HG03457 (cell line): ENCODE results near the gene LMLN.
"Not testable (repeated sequence)": the region's sequence is repeated elsewhere in the genome, so short reads cannot be mapped to it uniquely, and the experiment has no call there.

ENCODE experiments used
- ATAC-seq: cut with Tn5 transposase; IDR thresholded peaks from one replicate; pipeline ENCODE4 v1.9.1; 2021; ENCODE audit warnings: moderate number of reproducible peaks; ENCODE audit not compliant: unreplicated experiment

LMLN gene

DNA sequence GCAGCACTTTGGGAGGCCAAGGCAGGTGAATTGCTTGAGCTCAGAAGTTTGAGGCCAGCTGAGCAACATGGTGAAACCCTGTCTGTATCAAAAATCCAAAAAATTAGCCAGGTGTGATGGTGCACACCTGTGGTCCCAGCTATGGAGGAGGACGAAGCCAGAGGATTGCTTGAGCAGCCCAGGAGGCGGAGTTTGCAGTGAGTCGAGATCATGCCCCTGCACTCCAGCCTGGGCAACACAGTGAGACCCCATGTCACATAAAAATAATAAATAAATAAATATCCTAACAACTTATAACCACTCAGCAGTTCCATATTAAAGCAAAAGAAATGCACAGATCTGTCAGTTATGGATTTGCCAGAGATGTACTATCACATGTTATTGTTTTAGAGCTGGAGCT, 62.6 kb downstream of the LMLN start:
- ATAC-seq, result no peak

DNA sequence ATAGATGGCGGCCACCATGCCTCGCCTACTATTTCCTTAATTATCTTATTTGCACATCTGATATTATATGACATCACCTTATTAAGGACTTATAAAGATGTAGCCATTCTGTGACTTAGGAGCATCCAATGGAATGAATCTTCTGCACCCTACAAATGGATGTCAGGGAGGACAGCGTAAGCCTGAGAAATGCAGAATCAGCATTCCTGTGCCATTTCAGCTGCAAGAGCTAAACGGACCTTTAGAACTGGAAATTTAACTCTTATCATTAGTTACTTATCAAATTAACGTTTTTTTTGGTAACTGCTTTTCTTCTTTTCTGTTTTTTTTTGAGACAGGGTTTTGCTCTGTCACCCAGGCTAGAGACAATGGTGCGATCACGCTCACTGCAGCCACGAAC, 65.6 kb downstream of the LMLN start:
- ATAC-seq, result no peak

DNA sequence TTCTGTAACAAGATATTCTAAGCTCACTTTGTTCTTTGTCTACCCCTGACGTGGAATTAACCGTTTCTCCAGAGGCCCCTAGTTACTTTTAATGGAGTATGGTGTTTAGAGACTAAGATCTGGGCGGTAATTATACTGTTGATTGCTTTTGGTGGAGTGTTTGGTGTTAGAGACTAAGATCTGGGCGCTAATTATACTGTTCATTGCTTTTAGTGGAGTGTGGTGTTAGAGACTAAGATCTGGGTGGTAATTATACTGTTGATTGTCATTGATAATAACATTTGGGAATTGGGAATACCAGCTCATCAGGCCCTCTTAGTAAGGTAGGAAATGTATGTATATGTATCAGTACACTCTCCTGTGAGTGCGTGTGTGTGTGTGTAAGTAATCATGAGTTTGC, 66.6 kb downstream of the LMLN start:
- ATAC-seq, result no peak

DNA sequence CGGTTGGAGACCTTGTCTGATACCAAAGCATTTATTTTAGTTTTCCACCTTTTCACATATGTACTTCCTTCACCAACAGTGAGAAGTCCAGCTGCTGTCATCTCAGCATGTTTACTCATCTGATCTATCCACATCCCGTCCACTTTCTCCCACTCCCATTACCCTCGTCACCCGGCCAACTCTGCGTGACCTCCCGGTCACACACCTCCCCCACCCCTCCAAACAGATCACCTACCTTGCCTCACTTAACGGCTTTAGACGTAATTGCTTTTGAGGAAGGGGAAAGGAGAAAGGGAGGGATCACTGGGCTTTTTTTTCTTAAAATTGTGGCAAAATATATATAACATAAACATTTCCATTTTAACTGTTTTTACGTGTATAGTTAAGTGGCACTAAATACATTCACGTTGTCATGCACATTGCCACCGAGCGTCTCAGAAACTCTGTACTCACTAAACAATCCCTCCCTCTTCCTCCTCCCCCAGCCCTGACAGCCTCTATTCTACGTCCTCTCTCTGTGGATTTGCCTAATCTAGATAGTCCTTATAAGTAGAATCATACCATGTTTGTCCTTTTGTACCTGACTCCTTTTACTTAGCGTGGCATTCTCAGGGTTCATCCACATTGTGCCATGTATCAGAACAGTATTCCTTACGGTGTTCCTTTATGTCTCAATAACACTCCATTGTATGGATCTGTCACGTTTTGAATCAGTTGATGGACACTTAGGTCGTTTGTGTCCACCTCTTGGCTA, 67.2 kb downstream of the LMLN start:
- ATAC-seq, result no peak

DNA sequence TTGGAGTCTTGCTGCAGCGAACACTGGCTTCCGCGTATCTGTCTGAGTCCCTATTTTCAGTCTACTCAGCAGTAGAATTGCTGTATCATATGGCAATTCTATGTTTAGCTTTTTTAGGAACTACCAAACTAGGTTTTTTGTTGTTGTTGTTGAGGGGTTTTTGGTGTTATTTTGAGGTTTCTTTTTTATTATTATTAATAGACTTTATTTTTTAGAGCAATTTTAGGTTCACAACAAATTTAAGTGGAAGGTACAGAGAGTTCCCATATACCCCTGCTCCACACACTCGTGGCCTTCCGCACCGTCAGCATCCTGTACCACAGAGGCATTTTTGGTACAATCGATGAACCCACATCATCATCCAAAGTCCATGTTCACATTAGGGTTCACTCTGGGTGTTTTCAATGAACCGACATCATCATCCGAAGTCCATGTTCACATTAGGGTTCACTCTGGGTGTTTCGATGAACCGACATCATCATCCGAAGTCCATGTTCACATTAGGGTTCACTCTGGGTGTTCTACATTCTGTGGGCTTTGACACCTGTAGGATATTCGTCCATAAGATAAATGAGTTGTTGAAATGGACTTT, 67.9 kb downstream of the LMLN start:
- no peak for ATAC-seq

DNA sequence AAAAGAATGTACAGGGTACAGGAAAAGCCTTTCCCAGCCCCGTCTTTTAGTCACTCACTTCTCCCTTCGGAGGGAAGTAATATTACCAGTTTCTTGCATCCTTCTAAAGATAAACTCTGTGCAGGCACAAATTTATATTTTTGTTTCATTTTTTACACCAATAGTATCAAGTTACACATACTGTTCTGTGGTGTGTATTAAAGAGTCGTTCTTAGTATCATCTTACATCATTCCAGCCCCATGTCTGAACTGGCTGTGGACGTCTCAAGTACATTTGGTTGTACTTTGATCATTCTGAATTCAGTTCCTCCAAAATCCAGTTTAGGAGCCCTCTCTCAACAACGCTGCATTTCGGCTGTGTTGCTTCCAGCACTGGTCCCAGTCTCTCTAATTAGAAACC, 68.7 kb downstream of the LMLN start:
- no peak for ATAC-seq

DNA sequence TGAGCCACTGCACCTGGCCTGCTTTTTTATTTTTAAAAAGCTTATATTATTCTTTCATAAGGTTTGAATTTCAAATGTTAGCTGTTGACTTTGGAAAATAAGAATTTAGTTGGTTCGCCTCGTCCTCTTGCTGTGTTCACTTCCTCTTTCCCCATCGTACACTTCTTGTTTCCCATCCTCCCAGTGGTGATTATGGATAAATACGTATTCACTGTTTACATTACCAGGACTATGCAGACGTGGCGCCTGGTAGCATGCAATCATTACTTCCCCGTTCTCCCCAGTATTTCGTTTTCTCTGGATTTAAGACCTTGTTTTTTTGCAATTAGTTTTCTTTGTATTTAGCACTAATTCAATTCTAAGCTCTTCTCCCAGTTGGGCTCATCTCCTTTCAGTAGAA, 70.1 kb downstream of the LMLN start:
- ATAC-seq, result no peak

DNA sequence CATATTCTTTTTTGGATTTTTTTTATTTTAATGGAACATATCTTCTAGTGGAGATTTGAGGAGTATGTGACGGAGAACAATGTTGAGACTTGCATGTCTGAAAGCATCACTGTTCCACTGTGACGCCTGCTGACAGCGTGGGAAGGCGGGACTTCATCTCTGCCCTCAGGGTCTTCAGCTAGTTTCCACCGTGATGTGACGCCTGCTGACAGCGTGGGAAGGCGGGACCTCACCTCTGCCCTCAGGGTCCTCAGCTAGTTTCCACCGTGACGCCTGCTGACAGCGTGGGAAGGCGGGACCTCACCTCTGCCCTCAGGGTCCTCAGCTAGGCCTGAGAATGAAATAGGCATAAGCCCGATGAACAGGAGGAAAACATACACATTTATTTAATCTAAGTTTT, 70.7 kb downstream of the LMLN start:
- ATAC-seq, result no peak

DNA sequence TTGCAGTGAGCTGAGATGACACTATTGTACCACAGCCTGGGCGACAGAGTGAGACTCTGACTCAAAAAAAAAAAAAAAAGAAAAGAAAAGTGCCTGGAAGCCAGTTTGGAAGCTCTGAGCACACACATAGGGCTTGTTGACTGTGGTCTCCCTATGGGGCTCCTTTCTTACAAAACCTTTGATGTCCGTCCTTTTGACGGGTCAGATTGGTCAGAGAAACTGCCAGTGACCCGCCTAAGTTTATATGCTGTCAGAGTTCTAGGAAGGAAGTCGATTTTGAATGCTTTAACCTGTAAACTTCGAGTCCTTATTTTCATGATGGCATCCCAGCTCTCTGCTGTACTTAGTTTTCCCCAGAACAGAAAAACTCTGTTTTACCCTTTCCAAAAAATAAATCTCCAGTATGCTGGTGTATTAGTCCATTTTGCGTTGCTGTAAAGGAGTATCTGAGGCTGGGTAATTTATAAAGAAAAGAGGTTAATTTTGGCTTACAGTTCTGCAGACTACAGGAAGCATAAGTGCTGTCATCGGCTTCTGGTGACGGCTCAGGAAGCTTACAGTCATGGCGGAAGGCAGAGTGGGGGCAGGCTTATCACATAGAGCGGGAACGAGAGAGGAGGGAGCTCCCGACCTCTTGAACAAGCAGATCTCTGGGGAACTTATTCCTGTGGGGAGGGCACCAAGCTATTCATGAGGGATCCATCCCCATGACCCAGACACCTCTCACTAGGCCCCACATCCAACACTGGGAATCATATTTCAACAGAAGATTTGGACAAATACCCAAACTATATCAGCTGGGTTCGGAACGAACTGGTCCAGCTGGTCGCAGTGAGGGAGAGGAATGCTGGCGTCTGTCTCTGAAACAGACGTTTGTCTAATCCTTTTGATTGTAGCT, 72.3 kb downstream of the LMLN start:
- no peak for ATAC-seq

DNA sequence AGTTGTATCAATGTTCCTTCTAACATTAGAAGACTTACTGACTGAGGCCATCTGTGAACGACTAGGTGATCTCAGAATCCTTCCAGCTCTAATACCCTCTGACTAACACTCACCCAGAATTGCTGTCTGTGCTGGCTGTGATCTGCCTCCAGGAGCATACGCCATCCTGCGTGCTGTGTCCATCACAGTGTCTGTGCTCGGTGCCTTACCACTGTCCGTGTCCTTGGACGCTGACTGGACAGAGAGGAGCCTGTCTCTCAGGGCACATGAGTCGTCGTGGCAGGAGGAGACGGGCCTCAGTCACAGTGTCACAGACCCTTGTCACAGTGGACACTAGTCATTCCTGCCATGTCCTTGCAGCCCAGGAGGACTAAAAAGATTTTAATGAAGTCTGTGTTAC, 83.1 kb downstream of the LMLN start:
- no peak for ATAC-seq

DNA sequence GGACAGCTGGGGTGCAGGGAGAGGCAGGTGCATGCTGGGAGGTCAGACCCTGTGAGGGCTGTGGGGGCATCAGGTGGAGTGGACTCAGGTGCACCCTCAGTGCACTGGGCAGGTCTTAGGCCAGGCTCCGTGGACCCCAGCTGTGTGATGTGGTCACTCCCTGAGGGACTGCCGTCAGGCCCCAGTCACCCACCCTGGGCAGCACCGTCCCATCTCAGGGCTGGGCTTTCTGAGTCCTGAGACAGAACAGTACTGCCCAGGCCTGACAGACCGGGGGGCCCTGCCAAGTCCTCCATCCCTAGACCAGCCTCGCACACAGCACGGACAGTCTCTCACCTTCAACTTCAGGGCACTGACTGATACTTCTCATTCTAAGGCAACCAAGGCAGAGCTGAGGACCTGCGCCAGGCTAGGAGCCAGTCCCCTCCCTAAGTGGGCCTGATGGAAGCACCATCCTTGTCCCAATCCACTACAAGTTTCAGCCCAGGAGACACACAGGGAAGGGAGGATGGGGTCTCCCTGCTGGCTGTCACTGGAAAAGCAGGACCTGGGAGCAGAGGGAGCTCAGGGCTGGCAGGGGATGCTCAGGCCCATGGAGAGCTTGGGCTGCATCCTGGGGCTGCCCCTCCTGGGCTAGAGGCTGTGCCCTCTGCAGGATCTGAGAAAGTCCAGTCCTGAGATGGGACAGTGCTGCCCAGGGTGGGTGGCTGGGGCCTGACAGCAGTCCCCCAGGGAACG, 86.3 kb downstream of the LMLN start:
- no peak for ATAC-seq

DNA sequence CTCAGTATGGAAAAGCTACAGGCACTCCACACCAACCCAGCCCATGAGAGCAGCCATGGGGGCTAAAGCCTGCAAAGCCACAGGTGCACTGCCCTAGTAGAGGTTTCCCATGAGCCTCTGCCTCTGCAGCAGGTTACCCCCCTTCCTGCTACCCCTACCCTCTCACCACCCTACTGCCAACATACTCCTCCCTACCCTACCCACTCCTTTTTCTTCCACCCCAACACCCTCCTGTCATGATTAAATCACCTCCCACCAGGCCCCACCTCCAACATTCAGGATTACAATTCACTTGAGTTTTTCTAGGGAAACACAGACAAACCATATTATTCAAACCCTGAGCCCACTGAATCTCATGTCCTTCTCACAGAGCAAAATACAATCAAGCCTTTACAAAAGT, 88.4 kb downstream of the LMLN start:
- no peak for ATAC-seq

DNA sequence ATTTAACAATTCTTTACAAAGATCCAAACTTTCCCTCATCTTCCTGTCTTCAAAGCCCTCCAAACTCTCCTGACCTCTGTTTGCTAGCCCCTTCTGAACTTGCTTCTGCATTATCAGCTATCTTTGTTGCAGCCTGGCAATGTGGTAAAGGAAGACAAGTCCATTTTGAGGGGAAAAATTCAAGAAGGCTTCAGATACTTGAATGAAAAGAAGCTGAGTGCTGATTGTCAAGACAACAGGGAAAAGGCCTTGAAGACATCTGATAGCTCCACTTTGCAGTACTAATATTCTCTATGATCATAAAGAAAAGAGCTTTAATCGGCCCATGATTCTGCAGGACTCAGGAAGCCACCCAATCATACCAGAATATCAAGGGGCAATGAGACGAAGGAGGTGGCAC, 91.8 kb downstream of the LMLN start:
- no peak for ATAC-seq

DNA sequence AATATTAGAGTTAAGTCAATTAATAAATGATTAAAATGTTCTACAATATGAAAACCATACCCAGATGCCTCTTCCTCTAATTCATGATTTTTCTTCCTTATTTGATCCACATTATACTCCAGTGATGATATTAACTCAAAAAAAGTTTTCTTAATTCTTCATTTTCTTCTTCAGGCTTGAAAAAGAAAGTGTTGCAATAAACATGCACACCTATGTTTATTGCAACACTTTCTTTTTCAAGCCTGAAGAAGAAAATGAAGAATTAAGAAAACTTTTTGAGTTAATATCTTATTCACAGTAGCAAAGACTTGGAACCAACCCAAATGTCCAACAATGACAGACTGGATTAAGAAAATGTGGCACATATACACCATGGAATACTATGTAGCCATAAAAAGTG, 93.4 kb downstream of the LMLN start:
- ATAC-seq, result not testable (repeated sequence)

DNA sequence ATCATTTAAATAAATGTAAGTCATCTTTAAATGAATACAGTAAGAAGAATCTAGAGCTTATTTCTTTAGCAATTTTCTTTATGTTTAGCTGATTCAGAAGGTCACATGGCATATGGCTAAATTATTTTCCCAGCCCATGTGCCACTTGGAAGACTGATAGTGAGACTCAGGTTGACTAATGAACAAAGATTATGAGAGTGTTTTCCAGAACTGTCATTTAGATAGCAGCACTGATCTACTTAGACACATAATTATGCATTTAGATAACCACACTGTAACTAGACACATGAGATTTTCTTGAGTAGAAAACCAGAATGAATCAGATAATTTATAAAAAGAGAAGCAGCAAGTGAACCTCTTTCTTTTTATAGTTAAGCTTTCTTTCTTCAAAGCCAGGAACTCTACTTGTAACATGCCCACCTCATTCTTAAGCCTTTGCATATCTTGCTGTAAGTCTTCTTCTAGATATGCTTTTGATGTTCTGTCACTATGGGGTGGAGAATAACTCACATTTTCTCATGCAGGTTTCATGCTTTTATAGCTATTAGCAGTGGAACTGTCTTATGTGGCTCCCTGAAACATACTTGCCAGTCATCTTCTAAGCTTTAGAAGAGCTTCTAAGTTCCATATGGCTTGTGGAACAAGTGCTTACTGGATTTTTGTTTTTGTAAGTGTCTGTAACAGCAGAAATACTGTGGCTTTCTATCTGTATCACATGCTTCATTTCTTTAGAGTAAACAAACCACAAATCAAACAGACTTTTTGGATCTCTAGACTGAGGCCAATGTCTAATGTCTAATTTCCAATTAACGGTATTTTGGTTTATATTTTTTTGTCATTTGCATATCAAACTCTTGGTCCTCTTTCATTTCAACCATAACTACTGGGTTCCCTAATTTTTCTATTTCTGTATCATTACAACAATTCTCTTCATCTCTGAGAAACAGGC, 101.4 kb downstream of the LMLN start:
- ATAC-seq, result no peak

DNA sequence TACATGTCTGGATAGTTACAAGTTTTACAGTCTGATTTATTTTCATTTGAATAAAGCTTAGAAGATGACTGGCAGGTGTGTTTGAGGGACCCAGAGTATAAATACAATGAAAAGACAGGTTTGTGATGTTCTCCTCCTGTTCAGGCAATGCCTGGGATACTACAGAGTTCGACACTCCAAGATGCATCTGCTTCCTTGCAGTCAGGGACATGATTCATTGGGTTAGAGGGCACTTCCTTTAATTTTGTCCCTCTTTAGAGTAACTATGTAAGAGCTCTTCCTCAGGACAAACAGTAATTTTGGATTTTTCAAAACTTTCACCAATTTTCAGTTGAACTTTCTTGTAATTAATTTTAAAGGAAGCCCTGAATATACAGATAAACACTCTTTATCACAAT, 102.0 kb downstream of the LMLN start:
- no peak for ATAC-seq

DNA sequence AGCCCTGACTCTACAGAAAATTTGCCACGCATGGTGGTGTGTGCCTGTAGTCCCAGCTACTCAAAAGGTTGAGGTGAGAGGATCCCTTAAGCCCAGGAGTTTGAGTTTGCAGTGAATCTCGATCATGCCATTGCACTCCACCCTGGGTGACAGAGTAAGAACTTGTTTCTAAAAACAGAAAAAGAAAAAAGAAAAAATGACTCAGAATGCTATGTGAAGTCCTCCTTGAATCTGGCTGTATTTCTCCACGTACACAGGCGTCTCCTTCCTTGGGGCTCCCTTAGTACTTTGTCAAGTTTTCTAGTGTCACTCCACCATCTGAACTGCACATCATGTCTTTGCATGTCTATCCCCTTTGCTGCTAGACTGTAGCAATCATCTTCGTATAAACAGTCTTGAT, 104.4 kb downstream of the LMLN start:
- no peak for ATAC-seq

DNA sequence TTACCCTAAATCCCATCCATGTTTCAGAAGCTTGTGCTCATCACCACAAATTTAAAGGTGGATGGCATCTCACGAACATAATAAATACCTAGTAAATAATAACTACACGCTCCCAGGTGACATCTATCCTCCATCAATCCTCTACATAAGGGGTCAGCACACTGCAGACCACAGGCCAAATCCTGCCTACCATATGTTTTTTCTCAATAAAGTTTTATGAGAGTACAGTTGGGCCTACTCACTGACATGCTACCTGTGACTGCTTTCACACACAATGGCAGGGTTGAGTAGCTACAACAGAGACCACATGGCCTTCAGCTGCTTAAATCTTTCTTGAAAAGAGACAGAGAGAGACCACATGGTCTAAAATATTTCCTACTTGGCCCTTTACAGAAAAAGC, 105.9 kb downstream of the LMLN start:
- ATAC-seq, result no peak

DNA sequence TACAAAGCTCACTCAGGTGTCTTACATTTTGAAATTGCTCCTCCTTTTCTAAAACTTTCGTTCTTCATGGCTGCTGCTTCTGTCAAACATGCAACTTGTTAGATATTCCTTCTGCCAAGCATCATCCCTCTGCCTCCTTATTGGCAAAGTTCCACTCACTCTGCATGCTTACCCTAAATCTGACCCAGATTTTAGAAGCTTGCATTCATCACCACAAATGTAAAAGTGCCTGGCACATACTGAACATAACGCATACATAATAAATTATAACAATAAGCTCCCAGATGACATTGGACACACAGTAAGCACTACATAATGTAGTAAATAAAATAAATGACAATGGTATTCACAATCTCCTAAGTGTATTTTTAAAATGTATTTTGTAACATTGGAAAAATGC, 107.4 kb downstream of the LMLN start:
- ATAC-seq, result no peak

DNA sequence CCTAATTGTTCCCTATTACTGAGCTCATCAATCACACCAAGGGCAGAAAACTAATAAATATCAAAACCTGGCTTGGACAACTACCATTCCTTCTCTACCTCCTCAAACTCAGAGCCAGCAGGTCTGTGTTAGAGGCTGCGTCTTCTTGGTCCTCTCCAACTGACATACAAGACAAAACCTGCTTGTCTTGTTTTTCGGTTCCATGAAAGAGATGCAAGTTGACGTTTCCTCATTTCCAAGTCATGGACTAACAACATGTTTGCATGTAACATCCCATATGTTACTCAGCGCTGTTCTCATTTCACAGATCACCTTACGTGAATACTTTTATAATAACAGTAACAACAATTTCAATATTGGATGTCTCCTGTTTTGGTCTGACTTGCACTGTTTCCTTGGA, 110.9 kb downstream of the LMLN start:
- ATAC-seq, result no peak
